ENCODE results near the gene B4GALT6.

B4GALT6 gene

GRCh38 chr18:31718386-31718785 is 34.0 kb upstream of the B4GALT6 start:
- TF ChIP-seq POU2F2 (IDR thresholded peaks at IDR 0.05; ENCODE audit: low read depth, low read length) (no peak), SPI1 (IDR thresholded peaks at IDR 0.05; ENCODE audit: low read depth, low read length) (no peak), TAF1 (IDR thresholded peaks at IDR 0.05; ENCODE audit: low read depth, low read length) (no peak), PAX5 (IDR thresholded peaks at IDR 0.05; ENCODE audit: insufficient read depth, low read length, severe bottlenecking) (no peak), POLR2AphosphoS5 (IDR thresholded peaks at IDR 0.05; ENCODE audit: low read depth, low read length) (no peak)
- FAIRE-seq = no peak
- DNase-seq (ENCODE audit: insufficient read length, low spot score) = no peak

GRCh38 chr18:31716362-31716761 is 32.0 kb upstream of the B4GALT6 start:
- no peak for TF ChIP-seq POLR2AphosphoS5 (IDR thresholded peaks at IDR 0.05; ENCODE audit: low read depth, low read length)
- TF ChIP-seq TAF1 (IDR thresholded peaks at IDR 0.05; ENCODE audit: low read depth, low read length) = no peak
- no peak for TF ChIP-seq POU2F2 (IDR thresholded peaks at IDR 0.05; ENCODE audit: low read depth, low read length)
- TF ChIP-seq POLR2A (IDR thresholded peaks at IDR 0.05; ENCODE audit: low read depth, low read length) = no peak
- no peak for TF ChIP-seq SPI1 (IDR thresholded peaks at IDR 0.05; ENCODE audit: low read depth, low read length)
- no peak for TF ChIP-seq PAX5 (IDR thresholded peaks at IDR 0.05; ENCODE audit: insufficient read depth, low read length, severe bottlenecking)
- FAIRE-seq (no peak), DNase-seq (ENCODE audit: insufficient read length, low spot score) (no peak)

- no peak for FAIRE-seq
- TF ChIP-seq POU2F2 (IDR thresholded peaks at IDR 0.05; ENCODE audit: low read depth, low read length) (no peak), POLR2A (IDR thresholded peaks at IDR 0.05; ENCODE audit: low read depth, low read length) (no peak), PAX5 (IDR thresholded peaks at IDR 0.05; ENCODE audit: insufficient read depth, low read length, severe bottlenecking) (no peak), POLR2AphosphoS5 (IDR thresholded peaks at IDR 0.05; ENCODE audit: low read depth, low read length) (no peak), TAF1 (IDR thresholded peaks at IDR 0.05; ENCODE audit: low read depth, low read length) (no peak), SPI1 (IDR thresholded peaks at IDR 0.05; ENCODE audit: low read depth, low read length) (no peak)
These were observed 27.2 kb upstream of the B4GALT6 start for GRCh38 chr18:31711365-31712172.

GRCh38 chr18:31710826-31711225 is 26.4 kb upstream of the B4GALT6 start:
- no peak for DNase-seq (ENCODE audit: insufficient read length, low spot score)
- TF ChIP-seq POLR2AphosphoS5 (IDR thresholded peaks at IDR 0.05; ENCODE audit: low read depth, low read length) (no peak), POLR2A (IDR thresholded peaks at IDR 0.05; ENCODE audit: low read depth, low read length) (no peak), PAX5 (IDR thresholded peaks at IDR 0.05; ENCODE audit: insufficient read depth, low read length, severe bottlenecking) (no peak), POU2F2 (IDR thresholded peaks at IDR 0.05; ENCODE audit: low read depth, low read length) (no peak), TAF1 (IDR thresholded peaks at IDR 0.05; ENCODE audit: low read depth, low read length) (no peak), SPI1 (IDR thresholded peaks at IDR 0.05; ENCODE audit: low read depth, low read length) (no peak)
- FAIRE-seq = no peak

More at GRCh38 chr18:31711365-31712172, 27.2 kb upstream of the B4GALT6 start:
- DNase-seq (ENCODE audit: insufficient read length, low spot score) = no peak

- DNase-seq (ENCODE audit: insufficient read length, low spot score) (no peak), FAIRE-seq (no peak)
- TF ChIP-seq PAX5 (IDR thresholded peaks at IDR 0.05; ENCODE audit: insufficient read depth, low read length, severe bottlenecking) = no peak
- TF ChIP-seq POU2F2 (IDR thresholded peaks at IDR 0.05; ENCODE audit: low read depth, low read length) = no peak
- no peak for TF ChIP-seq POLR2AphosphoS5 (IDR thresholded peaks at IDR 0.05; ENCODE audit: low read depth, low read length)
- no peak for TF ChIP-seq POLR2A (IDR thresholded peaks at IDR 0.05; ENCODE audit: low read depth, low read length)
- no peak for TF ChIP-seq TAF1 (IDR thresholded peaks at IDR 0.05; ENCODE audit: low read depth, low read length)
- TF ChIP-seq SPI1 (IDR thresholded peaks at IDR 0.05; ENCODE audit: low read depth, low read length) = no peak
These were observed 23.4 kb upstream of the B4GALT6 start for GRCh38 chr18:31707815-31708214.

- DNase-seq (ENCODE audit: insufficient read length, low spot score) = no peak
- FAIRE-seq = no peak
- TF ChIP-seq TAF1 (IDR thresholded peaks at IDR 0.05; ENCODE audit: low read depth, low read length) (no peak), SPI1 (IDR thresholded peaks at IDR 0.05; ENCODE audit: low read depth, low read length) (no peak), POLR2AphosphoS5 (IDR thresholded peaks at IDR 0.05; ENCODE audit: low read depth, low read length) (no peak), POU2F2 (IDR thresholded peaks at IDR 0.05; ENCODE audit: low read depth, low read length) (no peak), POLR2A (IDR thresholded peaks at IDR 0.05; ENCODE audit: low read depth, low read length) (no peak), PAX5 (IDR thresholded peaks at IDR 0.05; ENCODE audit: insufficient read depth, low read length, severe bottlenecking) (no peak)
These were observed 18.1 kb upstream of the B4GALT6 start for GRCh38 chr18:31702449-31702848.

- DNase-seq (ENCODE audit: insufficient read length, low spot score) (no peak), FAIRE-seq (no peak)
- TF ChIP-seq POU2F2 (IDR thresholded peaks at IDR 0.05; ENCODE audit: low read depth, low read length) (no peak), SPI1 (IDR thresholded peaks at IDR 0.05; ENCODE audit: low read depth, low read length) (no peak), POLR2A (IDR thresholded peaks at IDR 0.05; ENCODE audit: low read depth, low read length) (no peak), TAF1 (IDR thresholded peaks at IDR 0.05; ENCODE audit: low read depth, low read length) (no peak), PAX5 (IDR thresholded peaks at IDR 0.05; ENCODE audit: insufficient read depth, low read length, severe bottlenecking) (no peak), POLR2AphosphoS5 (IDR thresholded peaks at IDR 0.05; ENCODE audit: low read depth, low read length) (no peak)
These were observed 17.4 kb upstream of the B4GALT6 start for GRCh38 chr18:31701744-31702143.

GRCh38 chr18:31700990-31701389 is 16.6 kb upstream of the B4GALT6 start:
- TF ChIP-seq POLR2A (IDR thresholded peaks at IDR 0.05; ENCODE audit: low read depth, low read length) (no peak), POLR2AphosphoS5 (IDR thresholded peaks at IDR 0.05; ENCODE audit: low read depth, low read length) (no peak), POU2F2 (IDR thresholded peaks at IDR 0.05; ENCODE audit: low read depth, low read length) (no peak), TAF1 (IDR thresholded peaks at IDR 0.05; ENCODE audit: low read depth, low read length) (no peak), SPI1 (IDR thresholded peaks at IDR 0.05; ENCODE audit: low read depth, low read length) (no peak), PAX5 (IDR thresholded peaks at IDR 0.05; ENCODE audit: insufficient read depth, low read length, severe bottlenecking) (no peak)
- no peak for FAIRE-seq
- DNase-seq (ENCODE audit: insufficient read length, low spot score) = no peak

- TF ChIP-seq PAX5 (IDR thresholded peaks at IDR 0.05; ENCODE audit: insufficient read depth, low read length, severe bottlenecking) = no peak
- FAIRE-seq (no peak), DNase-seq (ENCODE audit: insufficient read length, low spot score) (no peak)
These were observed 13.2 kb upstream of the B4GALT6 start for GRCh38 chr18:31697351-31698298.

Data from GM12891 (cell line).